8988T (cell line): Measurements from ENCODE around the gene CACNA2D1.
"Not testable (repeated sequence)": the region's sequence is repeated elsewhere in the genome, so short reads cannot be mapped to it uniquely, and the experiment has no call there.

Experiments used
- DNase-seq: peaks from one replicate; pipeline ENCODE4 v3.0.0; 2011

Gene CACNA2D1

DNA sequence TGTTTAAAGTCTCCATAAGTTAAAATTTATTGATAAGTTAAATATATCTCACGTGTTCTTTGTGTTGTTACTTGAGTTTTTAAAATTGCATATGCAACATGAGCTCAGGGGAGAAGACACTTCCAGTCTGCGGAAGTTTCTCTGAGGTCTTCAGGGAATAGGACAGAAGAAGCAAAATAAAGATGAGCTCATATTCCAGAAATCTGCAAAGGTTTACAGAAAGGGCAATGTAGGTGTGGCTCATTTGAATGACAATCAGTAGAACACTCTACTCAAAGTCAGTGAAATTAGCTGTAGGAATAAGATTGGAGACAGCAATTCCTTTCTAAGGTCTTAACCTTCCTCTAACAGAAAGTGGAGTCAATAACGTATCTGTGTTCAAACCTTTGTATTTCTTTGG is 53.7 kb downstream of the CACNA2D1 start:
- no peak for DNase-seq

DNA sequence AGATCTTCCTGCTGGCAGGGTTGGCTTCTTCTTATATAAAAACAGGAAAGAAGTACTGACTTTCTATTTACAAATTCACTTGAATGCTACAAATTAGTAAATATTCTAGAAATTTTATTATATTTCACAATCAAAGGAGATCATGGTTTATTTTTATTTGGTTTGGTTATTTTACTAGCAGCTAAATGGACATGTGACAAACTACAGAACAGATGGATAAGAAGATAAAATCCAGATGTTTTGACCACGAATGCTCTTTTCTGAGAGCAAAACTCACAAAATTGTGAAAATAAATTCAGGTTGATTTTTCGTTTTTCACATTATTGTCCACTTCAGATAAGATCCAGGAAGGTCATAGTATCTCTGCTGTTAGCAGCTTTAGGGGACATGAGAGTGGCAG is 55.4 kb downstream of the CACNA2D1 start:
- no peak for DNase-seq

DNA sequence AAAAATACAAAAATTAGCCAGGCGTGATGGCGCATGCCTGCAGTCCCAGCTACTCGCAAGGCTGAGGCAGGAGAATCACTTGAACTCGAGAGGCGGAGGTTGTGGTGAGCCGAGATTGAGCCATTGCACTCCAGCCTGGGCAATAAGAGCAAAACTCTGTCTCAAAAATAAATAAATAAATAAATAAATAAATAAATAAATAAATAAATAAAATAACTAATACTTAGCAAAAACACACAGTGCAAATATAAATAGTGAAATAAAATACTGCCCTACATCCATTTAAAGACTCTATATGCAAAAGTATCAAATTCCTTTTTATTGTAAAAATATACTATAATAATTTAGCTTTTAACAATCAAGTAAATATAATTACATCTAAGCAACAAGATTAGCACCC is 57.0 kb downstream of the CACNA2D1 start:
- not testable (repeated sequence) for DNase-seq

DNA sequence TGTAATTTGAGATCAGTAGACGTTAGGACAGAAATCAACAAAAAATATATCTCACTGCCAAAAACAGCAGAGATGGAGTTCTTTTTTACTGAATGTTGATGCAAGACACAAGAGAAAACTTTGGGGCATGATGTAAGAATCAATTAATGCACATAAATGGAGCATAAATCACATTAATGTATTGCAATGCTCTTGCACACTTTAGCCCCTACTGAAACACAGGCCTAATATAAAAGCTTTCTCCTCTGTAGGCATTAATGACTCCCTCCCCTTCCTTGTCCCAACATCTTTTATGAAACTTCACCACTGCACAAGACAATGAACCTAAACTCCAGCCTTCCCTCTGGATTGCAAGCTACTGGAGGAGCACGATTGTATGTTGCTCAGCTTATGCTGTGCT is 58.8 kb downstream of the CACNA2D1 start:
- DNase-seq = no peak

DNA sequence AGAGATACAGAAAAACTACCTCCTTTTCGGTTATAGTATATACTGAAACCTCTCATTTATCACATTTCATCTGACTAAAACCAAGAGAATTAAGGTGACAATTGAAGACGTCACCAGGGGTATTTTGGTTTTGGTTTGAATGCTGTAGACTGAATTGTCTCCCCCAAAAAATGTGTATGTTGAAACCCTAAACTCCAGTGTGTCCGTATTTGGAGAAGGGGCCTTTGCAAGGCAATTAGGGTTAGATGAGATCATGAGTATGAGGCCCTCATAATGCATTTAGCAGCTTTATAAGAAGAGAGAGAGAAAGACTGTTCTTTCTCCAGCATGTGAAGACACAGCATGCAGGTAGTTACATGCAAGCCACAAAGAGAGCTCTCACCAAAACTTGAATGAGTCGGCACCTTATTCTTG is 59.5 kb downstream of the CACNA2D1 start:
- no peak for DNase-seq

DNA sequence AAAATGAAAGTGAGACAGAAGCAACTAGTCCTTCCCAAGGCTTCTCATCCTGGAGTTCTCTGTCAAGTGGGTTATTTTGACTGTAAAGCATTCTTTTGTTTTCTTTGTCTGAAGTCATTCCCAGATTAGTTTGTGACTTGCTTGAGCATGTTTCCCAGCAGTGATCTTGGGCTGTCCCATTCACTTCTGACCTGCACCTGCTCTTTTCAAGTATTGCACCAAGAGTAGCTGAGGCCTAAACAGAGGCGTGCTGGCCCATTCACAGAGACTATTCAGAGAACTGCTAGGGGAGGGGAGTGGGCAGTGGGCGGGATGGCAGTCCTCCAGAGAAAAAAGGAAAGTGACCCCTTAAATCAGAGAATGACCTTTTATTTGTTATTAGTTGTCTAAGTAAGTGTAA is 61.3 kb downstream of the CACNA2D1 start:
- DNase-seq = no peak

DNA sequence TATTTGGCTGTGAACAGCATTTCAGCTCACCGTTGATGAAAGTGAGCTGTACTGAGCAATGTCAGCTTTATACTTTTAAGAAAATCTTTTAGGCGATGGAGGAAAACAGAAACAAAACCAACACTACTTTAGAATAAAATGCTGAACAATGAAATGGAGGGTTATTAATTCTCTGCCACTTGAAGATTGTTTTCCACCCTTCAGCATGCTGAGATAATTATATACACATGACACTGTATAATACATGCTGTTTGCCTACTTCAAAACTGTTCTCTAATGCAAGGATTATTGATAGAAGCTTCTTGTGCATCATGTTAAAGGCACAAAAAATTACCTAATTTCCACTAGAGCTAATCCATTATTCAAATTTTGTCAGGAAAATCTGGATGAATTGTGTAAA is 66.8 kb downstream of the CACNA2D1 start:
- no peak for DNase-seq

DNA sequence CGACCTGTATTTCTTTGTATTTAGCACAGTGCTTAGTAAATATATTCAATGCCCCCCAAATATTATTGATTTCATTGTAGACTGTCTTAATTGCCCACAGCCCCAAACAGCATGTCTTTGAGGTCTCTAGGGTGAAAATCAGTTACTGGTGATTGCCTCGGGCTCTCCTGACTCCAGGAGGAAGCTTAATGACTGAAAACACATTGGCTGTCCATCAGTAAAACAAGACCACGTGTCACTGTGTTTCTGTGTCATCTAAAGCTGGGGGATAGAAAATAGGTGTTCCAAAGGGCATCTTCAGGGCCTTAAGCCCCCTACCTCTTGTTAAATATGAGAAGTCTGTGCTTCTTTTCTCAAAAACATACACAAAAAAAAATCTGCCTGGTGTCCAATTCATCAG is 67.9 kb downstream of the CACNA2D1 start:
- DNase-seq = no peak

DNA sequence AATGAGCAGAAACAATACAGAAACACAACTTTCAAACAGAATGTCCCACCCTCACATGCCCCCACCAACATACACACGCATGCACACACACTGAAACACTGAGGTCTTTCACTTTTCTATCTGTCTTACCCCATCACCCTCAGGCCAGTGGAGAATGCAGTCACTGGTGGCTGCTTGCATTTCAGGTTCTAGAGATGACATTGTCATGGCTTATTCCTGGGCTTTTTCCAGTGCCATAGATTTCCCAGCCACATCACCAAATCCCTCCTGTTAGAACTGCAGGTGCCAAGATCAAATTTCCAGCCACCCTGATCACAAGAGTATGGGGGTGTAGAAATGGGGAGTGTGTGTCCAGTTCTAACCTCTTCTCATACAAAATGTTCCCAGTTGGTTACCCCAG is 68.4 kb downstream of the CACNA2D1 start:
- no peak for DNase-seq

DNA sequence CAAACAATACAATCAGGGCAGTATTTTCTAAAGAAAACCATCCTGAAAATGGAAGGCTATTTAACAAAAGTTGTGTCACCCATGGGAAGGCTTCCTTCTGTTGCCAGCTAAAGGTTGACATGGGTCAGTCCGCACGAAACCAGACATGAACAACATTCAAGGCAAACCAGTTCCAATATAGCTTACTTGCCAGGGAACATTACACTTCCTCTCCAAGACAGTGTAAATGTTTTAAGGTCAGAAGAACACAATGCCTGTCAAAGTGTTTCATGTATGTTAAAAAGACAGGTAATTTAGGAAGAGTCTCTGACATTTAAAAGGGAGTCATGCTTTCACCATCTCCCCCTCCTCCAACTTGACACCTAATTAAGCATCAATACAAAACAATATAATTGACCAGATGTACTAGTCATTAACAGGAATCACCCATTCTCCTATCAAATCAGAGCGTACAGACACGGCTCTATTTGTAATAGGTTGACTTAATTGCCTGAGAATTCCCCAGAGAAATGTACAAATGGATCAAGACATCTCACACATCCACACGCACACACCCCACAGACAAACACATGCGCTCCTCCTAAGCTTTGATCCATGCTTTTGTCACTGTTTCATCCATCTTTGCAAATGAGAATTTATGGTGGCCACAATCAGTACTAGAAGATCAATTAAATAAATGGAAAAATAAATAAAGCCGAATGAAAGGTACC is 69.5 kb downstream of the CACNA2D1 start:
- no peak for DNase-seq

DNA sequence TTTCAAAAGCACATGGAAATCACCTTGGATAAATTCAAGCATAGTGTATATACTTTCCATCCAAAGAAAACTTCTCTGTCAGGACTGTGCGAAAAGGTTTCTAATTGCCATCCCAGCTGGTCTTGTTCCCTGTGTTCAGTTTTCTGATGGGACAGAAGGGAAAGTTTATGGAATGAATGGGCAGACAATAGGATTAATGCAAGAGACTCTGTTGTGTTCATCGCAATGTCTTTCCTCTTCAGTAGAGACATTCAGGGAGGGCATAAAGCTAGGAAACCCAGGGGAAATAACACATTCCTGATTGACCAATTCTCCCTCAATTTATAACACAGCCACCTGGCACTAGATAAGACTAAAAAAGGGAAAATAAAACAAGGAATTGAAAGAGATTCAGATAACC is 78.9 kb downstream of the CACNA2D1 start:
- DNase-seq = no peak

DNA sequence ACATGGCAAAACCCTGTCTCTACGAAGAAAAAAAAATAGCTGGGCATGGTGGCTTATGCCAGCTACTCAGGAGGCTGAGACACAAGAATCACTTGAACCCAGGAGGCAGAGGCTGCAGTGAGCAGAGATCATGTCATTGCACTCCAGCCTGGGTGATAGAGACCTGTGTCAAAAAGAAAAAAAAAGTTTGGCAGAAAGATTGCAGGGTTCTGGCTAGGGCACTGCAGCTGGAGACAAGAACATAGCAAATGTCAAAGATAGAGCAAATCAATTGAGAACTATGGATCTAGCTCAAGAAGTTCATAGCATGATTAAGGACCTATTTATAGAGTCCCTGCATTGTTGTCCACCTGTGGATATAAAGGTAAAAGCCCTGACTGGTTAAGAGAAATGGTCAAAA is 79.5 kb downstream of the CACNA2D1 start:
- no peak for DNase-seq

DNA sequence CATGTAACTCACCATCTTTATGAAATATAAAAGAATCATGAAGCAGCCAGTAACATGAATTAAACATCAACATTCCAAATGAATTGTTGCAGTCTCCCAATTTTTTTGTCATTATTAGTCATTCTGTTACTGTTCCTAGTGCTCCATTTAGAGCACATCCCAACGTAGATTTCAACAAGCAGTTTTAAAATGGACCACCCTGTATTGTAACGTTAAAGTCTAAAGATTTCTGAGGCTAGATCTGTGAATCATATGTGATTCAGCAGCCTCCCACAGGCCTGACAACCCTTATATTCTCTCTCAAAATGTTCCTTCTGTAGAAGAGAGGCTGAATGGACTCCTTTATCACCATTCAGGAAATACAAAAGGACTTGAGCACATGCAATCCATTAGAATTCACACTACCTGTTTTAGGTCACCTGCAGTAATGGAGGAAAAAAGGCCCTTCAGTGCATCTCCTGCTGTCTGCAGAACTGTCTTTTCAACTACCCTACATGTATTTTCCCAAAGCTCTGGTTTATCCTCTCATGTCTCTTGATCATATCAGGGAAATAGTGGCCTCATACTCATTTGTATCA is 81.4 kb downstream of the CACNA2D1 start:
- no peak for DNase-seq

DNA sequence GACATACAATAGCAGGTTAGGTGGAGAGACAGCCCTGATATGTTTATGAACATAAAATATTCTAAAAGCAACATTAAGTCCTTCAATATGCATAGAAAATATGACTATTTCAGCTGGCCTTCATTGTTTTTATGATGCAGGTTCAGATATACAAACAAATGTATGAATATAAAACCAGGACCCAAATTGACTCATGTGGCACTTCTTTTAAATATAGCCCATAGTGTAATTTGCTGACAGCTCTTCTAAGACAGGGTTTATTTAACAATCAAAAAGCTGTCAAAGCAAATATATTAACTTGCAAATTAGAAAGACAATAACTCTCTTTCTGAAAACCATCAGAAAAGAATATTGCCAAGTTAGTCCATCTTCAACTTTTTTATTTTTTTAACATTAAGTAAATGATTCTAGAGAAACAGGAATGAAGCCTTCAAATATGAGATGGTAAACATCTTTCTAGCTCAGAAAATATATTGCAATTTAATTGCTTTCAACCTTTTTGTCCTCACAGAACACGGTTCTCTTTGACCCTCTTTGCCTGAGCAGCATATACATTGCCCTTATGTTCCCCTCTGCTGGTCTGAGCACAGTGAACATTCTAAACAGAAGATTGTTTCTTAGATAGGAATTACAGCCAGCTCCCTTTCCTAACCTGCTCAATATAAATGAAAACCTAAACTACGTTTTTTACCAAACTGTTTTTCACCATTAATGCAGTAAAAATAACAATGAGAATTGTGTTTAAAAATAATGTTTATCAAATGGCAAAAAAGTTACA is 82.8 kb downstream of the CACNA2D1 start:
- no peak for DNase-seq

DNA sequence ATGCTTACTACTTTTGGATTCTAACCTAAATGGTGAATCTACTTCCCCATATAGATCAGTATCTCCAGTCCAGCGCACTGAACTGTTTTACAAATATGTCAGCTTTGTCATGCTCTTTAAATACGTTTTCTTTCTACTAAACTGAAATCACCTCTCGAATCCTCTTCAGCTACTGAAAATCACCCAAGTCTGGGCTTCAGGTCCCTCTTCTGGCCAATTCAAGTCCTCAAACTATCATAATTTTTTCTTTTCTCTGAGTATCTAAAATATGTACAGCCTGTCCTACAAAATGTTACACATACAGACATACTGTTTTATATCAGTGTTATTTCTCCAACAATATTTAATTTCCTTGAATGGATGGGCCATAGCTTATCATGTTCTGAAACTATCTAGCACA is 84.2 kb downstream of the CACNA2D1 start:
- no peak for DNase-seq

DNA sequence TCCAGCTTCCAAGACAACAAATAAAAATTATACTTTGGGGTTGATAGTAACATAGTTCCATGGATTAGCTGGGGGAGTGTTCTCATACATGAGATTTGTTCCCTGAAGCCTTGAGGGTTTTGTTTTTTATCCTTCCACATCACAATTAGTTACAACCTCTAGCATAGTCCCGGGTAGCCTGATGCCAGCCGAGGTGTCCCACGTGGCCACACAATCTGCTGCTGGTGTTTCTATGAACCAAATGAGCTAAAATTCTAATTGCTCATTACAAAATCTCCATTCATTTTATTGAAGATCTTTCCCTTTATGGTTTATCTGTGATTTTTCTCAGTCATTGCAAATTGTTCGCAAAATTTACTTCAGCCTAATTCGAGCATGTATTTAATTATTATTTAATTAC is 84.7 kb downstream of the CACNA2D1 start:
- DNase-seq = no peak

DNA sequence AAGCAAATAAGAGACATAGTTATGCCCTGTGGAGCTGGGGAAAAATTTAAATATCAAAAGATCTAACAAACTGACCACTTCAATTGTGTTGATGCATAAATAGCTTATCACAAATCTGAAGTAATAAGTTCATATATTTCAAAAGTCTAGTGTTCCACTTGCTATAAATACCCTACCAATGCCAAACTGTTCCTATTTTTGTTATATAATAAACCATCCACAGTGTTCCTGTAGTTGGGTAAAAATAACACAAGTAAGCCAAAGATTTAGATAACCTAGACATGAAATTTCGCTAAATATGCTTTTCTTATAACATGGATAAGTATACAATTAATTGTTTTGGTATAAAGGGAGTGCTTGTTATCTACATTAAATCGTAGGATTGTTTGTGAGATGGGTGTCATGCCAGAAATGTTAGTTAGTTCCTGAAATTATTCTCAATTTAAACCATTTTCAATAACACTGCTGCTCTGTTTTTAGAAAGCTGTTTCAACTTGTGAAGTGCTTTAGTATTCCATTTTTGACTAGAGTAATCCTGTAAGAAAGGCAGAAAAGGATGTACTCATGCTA is 85.5 kb downstream of the CACNA2D1 start:
- DNase-seq = no peak

DNA sequence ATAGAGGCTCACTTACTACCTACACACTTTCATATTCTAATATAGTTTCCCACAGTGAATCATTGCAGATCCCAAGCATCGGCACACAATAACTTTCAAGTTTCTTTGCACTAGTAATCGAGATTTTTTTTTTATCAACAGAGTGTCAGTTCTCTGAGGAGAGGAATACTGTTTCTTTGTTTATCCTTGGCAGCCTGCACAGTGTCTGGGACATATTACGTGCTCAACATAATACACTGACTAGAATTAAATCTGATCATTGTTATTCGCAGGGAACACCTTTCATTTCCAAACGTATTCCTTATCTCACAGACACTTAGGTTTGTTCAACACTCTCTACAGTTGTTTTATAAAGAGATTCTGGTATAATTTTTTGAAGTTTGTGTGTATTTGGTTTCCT is 95.3 kb downstream of the CACNA2D1 start:
- no peak for DNase-seq

DNA sequence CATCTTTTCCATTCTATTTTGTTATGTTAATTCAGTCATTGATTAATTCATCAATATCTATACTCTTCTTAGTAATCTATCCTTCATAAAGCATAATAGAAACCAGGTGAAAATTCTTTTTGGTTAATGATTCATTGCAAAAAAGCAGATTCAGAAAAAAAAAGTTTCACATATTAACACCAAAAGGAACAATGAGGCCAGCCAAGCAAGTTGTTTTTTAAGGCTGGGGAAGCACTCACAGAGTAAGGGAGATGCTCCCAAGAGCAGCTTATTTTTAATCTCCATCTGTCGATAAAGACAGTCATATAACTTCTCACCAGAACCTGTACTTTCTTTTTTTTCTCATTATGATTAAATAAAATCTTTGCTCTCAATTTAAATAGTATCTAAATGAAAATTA is 95.8 kb downstream of the CACNA2D1 start:
- DNase-seq = no peak

DNA sequence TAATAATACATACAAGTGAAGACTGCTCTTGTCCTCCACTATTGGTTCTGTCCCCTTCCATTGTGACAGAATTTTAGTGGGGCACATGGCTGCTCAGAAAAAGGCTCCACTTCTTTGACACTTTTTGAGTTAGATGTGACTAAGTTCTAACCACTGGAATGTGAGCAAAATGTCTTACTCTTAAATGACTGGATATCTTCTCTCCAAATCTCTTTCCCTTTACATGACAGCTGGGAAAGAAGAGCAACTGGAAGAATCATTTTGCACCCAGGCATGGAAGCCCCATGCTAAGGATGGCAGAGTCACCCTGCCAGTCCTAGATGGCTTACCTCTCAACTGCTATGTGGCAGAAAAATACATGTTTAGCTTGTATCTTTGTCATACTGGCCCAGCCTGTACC is 97.7 kb downstream of the CACNA2D1 start:
- DNase-seq = no peak

DNA sequence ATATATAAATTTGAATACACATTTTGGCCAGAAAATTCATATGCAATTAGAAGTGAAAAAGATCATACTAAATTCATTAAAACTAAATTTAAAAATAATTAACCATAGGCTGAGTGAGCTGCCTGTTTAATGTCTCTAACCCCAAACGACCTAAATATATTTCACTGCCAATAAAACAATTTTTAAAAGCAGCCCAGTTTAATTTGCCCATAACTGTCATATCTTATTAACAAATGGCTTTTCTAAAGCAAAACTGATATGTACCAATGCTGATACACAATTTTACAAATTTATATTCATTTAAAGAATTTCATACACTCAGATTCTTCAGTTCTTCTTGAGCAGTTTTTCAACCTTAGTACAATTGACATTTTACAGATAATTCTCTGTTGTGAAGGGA is 99.9 kb downstream of the CACNA2D1 start:
- no peak for DNase-seq

DNA sequence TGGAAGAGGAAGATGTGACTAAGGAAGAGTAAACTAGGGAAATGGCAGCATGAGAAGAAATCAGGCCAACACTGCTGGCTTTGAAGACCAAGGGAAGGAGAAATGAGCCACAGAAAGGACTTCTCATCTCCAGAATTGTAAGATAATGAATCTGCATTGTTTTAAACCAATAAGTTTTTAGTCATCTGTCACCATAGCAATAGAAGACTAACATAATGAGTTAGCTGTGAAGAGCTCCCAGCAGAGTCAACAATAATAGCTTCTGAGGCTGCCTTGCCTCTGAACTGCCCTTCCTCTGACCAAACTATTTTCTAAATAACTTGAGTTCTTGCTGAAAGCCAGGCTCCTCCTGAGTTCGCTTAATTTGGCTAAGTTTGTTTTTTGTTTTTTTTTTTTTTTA is 103.6 kb downstream of the CACNA2D1 start:
- DNase-seq = no peak

DNA sequence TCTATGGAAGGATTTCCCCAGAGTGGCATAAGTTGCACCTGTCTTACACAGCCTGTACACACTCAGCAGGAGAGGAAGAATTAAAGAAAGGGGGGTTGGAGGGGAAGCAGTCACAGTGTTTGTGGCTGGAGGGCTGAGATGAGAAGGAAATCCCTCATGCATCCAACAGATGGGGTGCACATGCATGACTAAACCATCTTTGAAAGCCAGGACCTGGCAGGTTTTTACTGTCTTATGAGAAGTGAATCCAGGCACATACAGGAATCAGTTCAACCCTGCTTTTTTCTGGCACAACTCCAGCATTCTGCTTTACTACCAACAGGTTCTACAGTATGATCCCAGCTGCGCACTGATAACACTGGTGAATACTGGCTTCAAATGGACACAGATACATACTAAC is 107.7 kb downstream of the CACNA2D1 start:
- DNase-seq = no peak

DNA sequence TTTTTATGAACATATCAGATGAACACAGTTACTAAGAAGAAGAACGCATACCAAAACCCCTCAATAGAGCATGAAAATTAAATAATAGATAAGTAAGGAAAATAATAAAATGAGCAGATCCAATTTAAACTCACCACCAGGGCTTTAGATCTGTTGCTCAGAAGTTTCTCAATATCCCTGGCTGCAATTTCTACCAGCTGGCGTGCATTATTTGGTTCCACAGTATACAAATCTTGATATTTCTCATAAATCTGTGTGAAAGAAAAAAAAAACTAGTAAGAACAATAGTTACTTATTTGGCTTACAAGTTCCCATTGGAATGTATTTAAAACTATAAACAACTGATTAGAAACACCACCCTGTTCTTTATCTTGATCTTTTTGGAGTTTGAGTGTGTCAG is 108.6 kb downstream of the CACNA2D1 start:
- no peak for DNase-seq
